MM.1S (cell line): ENCODE measurements around the gene TPH2.

Experiments
- DNase-seq: peaks from one replicate; pipeline ENCODE4 v3.0.0-alpha.2; 2015
- H2AFZ ChIP-seq: fragments of 300-600 bp; sonication (generic); 2 replicates; pipeline ENCODE4 v1.6.0; 2016; ENCODE audit warnings: antibody characterized with exemption, low read length
- H3F3A ChIP-seq: fragments of 300-600 bp; sonication (generic); 2 replicates; pipeline ENCODE4 v1.6.1; 2016; ENCODE audit warnings: mild to moderate bottlenecking, antibody characterized with exemption, low read length, moderate library complexity, mixed read lengths; ENCODE audit not compliant: insufficient read depth
- H3K27ac ChIP-seq: fragments of 300-600 bp; sonication (generic); 2 replicates; pipeline ENCODE4 v1.5.1; 2016; ENCODE audit warnings: mild to moderate bottlenecking, low read length
- H3K27me3 ChIP-seq: fragments of 300-600 bp; sonication (generic); replicated peaks from 2 replicates; pipeline ENCODE4 v1.6.0; 2016; ENCODE audit warnings: low read length; ENCODE audit not compliant: insufficient read depth
- H3K36me3 ChIP-seq: fragments of 300-600 bp; sonication (generic); replicated peaks from 2 replicates; pipeline ENCODE4 v1.6.1; 2016; ENCODE audit warnings: mild to moderate bottlenecking, low read length, mixed read lengths; ENCODE audit not compliant: insufficient read depth
- H3K4me1 ChIP-seq: fragments of 300-600 bp; sonication (generic); 2 replicates; pipeline ENCODE4 v1.6.1; 2016; ENCODE audit warnings: low read length, mixed read lengths
- H3K4me2 ChIP-seq: fragments of 300-600 bp; sonication (generic); 2 replicates; pipeline ENCODE4 v1.6.0; 2016; ENCODE audit warnings: low read depth, low read length
- H3K4me3 ChIP-seq: fragments of 300-600 bp; sonication (generic); 2 replicates; pipeline ENCODE4 v1.5.1; 2016; ENCODE audit warnings: low read length, mixed read lengths
- H3K79me2 ChIP-seq: fragments of 300-600 bp; sonication (generic); 2 replicates; pipeline ENCODE4 v1.6.1; 2016; ENCODE audit warnings: mixed run types, low read length, mixed read lengths
- H3K9ac ChIP-seq: fragments of 300-600 bp; sonication (generic); 2 replicates; pipeline ENCODE4 v1.6.1; 2016; ENCODE audit warnings: low read length, mixed read lengths
- H3K9me2 ChIP-seq: fragments of 300-600 bp; sonication (generic); replicated peaks from 2 replicates; pipeline ENCODE4 v1.6.1; 2016; ENCODE audit warnings: mild to moderate bottlenecking, low read length, mixed read lengths; ENCODE audit not compliant: insufficient read depth
- H3K9me3 ChIP-seq: fragments of 300-600 bp; sonication (generic); replicated peaks from 2 replicates; pipeline ENCODE4 v1.6.1; 2016; ENCODE audit warnings: mild to moderate bottlenecking, low read length, mixed read lengths; ENCODE audit not compliant: insufficient read depth
- H4K20me1 ChIP-seq: fragments of 300-600 bp; sonication (generic); 2 replicates; pipeline ENCODE4 v1.6.1; 2016; ENCODE audit warnings: mild to moderate bottlenecking, low read length, moderate library complexity, mixed read lengths; ENCODE audit not compliant: insufficient read depth
- CTCF ChIP-seq: fragments of 300-600 bp; sonication (generic); IDR thresholded peaks from 2 replicates; pipeline ENCODE4 v1.5.1; 2016; ENCODE audit warnings: antibody characterized with exemption, low read length, mixed read lengths
- EZH2 ChIP-seq: fragments of 300-600 bp; sonication (generic); optimal IDR thresholded peaks from 2 replicates; pipeline ENCODE3; 2017; ENCODE audit warnings: low read depth, mild to moderate bottlenecking, antibody characterized with exemption, low read length, mixed read lengths
- EZH2phosphoT487 ChIP-seq: fragments of 300-600 bp; sonication (generic); IDR thresholded peaks from 2 replicates; pipeline ENCODE4 v1.6.1; 2018; ENCODE audit warnings: antibody characterized with exemption, low read length

TPH2 gene

GRCh38 chr12:71947645-71948105 lies 9.0 kb downstream of the TPH2 start:
- H3K4me3 ChIP-seq = no peak overlapping the region
- no peak overlapping the region for H3K27ac ChIP-seq
- H3K4me1 ChIP-seq = no peaks in the 10 kb centered on the region
- no peaks in the 10 kb centered on the region for H3F3A ChIP-seq
- H4K20me1 ChIP-seq = no peaks in the 10 kb centered on the region
- no peaks in the 10 kb centered on the region for H3K27me3 ChIP-seq
- TF ChIP-seq EZH2phosphoT487 = no peak
- TF ChIP-seq EZH2 = no peak
- TF ChIP-seq CTCF = no peak
- no peaks in the 10 kb centered on the region for H3K36me3 ChIP-seq
- no peak for DNase-seq
- H2AFZ ChIP-seq = no peak overlapping the region
- no peaks in the 10 kb centered on the region for H3K79me2 ChIP-seq
- H3K9ac ChIP-seq = no peak overlapping the region
- no peaks in the 10 kb centered on the region for H3K9me3 ChIP-seq
- H3K4me2 ChIP-seq = no peak overlapping the region
- no peaks in the 10 kb centered on the region for H3K9me2 ChIP-seq

GRCh38 chr12:71948390-71948789 lies 9.7 kb downstream of the TPH2 start:
- no peaks in the 10 kb centered on the region for H3K4me1 ChIP-seq
- no peak for DNase-seq

GRCh38 chr12:71949646-71950045 lies 11.0 kb downstream of the TPH2 start:
- TF ChIP-seq EZH2 (no peak), EZH2phosphoT487 (no peak), CTCF (no peak)
- H3K79me2 ChIP-seq = no peaks in the 10 kb centered on the region
- DNase-seq = no peak
- H4K20me1 ChIP-seq = no peaks in the 10 kb centered on the region
- no peak overlapping the region for H2AFZ ChIP-seq
- no peaks in the 10 kb centered on the region for H3K27me3 ChIP-seq
- H3K4me2 ChIP-seq = no peak overlapping the region
- H3F3A ChIP-seq = no peaks in the 10 kb centered on the region
- no peaks in the 10 kb centered on the region for H3K9me2 ChIP-seq
- H3K9ac ChIP-seq = no peak overlapping the region
- no peaks in the 10 kb centered on the region for H3K4me1 ChIP-seq
- no peak overlapping the region for H3K4me3 ChIP-seq
- H3K36me3 ChIP-seq = no peaks in the 10 kb centered on the region
- no peaks in the 10 kb centered on the region for H3K9me3 ChIP-seq
- no peak overlapping the region for H3K27ac ChIP-seq

More at GRCh38 chr12:71948390-71948789, 9.7 kb downstream of the TPH2 start:
- no peak overlapping the region for H3K4me3 ChIP-seq
- H3K4me2 ChIP-seq = no peak overlapping the region
- TF ChIP-seq EZH2phosphoT487 (no peak), EZH2 (no peak), CTCF (no peak)
- H3K9ac ChIP-seq = no peak overlapping the region
- H3K27ac ChIP-seq = no peak overlapping the region
- H3K79me2 ChIP-seq = no peaks in the 10 kb centered on the region
- H3K9me2 ChIP-seq = no peaks in the 10 kb centered on the region
- no peaks in the 10 kb centered on the region for H3F3A ChIP-seq
- H3K27me3 ChIP-seq = no peaks in the 10 kb centered on the region
- no peaks in the 10 kb centered on the region for H3K9me3 ChIP-seq
- no peaks in the 10 kb centered on the region for H4K20me1 ChIP-seq
- H2AFZ ChIP-seq = no peak overlapping the region
- H3K36me3 ChIP-seq = no peaks in the 10 kb centered on the region
